DOHH2 (cell line): ENCODE results near the gene CA12.

Experiments
- CTCF ChIP-seq: fragments of 200-600 bp; sonication (generic); IDR thresholded peaks from one replicate; pipeline ENCODE4 v1.5.1; 2014; ENCODE audit warnings: antibody characterized with exemption, mild to moderate bottlenecking, low read depth, low read length; ENCODE audit not compliant: poor library complexity, severe bottlenecking
- EZH2phosphoT487 ChIP-seq: fragments of 200-600 bp; sonication (generic); IDR thresholded peaks from 2 replicates; pipeline ENCODE4 v1.6.1; 2017; ENCODE audit warnings: borderline replicate concordance, mild to moderate bottlenecking, antibody characterized with exemption, low read length, moderate library complexity, mixed read lengths

DNA sequence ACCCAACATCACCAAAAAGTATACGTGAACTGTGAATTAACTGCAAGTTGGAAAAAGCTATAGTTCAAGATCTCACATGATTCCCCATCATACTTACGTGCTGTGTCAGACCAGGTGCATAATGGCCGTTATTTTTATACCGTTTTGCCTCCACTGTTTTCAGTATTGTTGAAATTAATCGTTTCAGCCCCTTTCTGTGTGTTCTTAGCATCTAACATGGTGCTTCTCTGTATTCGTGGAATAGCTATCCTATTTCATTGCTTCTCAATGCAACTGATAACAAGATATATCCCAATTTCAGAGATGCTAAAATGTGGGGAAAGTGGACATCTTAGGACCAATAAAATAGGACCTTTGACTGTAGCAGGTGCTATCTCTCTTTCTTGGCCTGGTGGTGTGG is 13.7 kb downstream of the CA12 start:
- TF ChIP-seq CTCF = no peak
- no peak for TF ChIP-seq EZH2phosphoT487
